ENCODE results near the gene FHL1.

Gene FHL1

GRCh38 chrX:136220951-136221350, 73.6 kb downstream of the FHL1 start:
- H3K4me2 ChIP-seq (ENCODE audit: insufficient read depth, low read length): no peak overlapping the region
- no peak overlapping the region for H2AFZ ChIP-seq (ENCODE audit: low read depth, low read length)
- H3K36me3 ChIP-seq (ENCODE audit: insufficient read depth, low read length): peaks cover 59% of the 10 kb centered on the region
- H3K4me3 ChIP-seq (ENCODE audit: low read depth in 1 of 2, low read length in 2 of 2): no peak overlapping the region
- H3K27me3 ChIP-seq (ENCODE audit: insufficient read depth, low read length, poor library complexity): no peaks in the 10 kb centered on the region
- no peaks in the 10 kb centered on the region for H3K4me1 ChIP-seq (ENCODE audit: insufficient read depth, low read length)
- ATAC-seq (ENCODE audit: insufficient read depth, low read depth): no peak
- no peak for DNase-seq
- TF ChIP-seq CTCF (IDR thresholded peaks at IDR 0.05; ENCODE audit: borderline replicate concordance, extremely low read depth, low read length, poor library complexity, severe bottlenecking) (no peak), EZH2 (IDR thresholded peaks at IDR 0.05; ENCODE audit: borderline replicate concordance, low read depth, low read length, severe bottlenecking) (no peak)
- H3K79me2 ChIP-seq (ENCODE audit: insufficient read depth, low read length): no peaks in the 10 kb centered on the region
- H4K20me1 ChIP-seq (ENCODE audit: insufficient read depth, low read length): no peaks in the 10 kb centered on the region
- H3K9me3 ChIP-seq (ENCODE audit: insufficient read depth, low read length, severe bottlenecking): no peaks in the 10 kb centered on the region
- H3K9ac ChIP-seq (ENCODE audit: low read depth, low read length): no peak overlapping the region
- no peak overlapping the region for H3K27ac ChIP-seq (ENCODE audit: low read length)

- no peaks in the 10 kb centered on the region for H3K27me3 ChIP-seq (ENCODE audit: insufficient read depth, low read length, poor library complexity)
- H3K27ac ChIP-seq (ENCODE audit: low read length): no peak overlapping the region
- H2AFZ ChIP-seq (ENCODE audit: low read depth, low read length): no peak overlapping the region
- DNase-seq: no peak
- H3K4me3 ChIP-seq (ENCODE audit: low read depth in 1 of 2, low read length in 2 of 2): no peak overlapping the region
- H4K20me1 ChIP-seq (ENCODE audit: insufficient read depth, low read length): no peaks in the 10 kb centered on the region
- no peaks in the 10 kb centered on the region for H3K79me2 ChIP-seq (ENCODE audit: insufficient read depth, low read length)
- no peak overlapping the region for H3K9ac ChIP-seq (ENCODE audit: low read depth, low read length)
- peaks cover 60% of the 10 kb centered on the region for H3K36me3 ChIP-seq (ENCODE audit: insufficient read depth, low read length)
- H3K4me1 ChIP-seq (ENCODE audit: insufficient read depth, low read length): no peaks in the 10 kb centered on the region
- no peak overlapping the region for H3K4me2 ChIP-seq (ENCODE audit: insufficient read depth, low read length)
- no peak for TF ChIP-seq EZH2 (IDR thresholded peaks at IDR 0.05; ENCODE audit: borderline replicate concordance, low read depth, low read length, severe bottlenecking)
- TF ChIP-seq CTCF (IDR thresholded peaks at IDR 0.05; ENCODE audit: borderline replicate concordance, extremely low read depth, low read length, poor library complexity, severe bottlenecking): no peak
- no peaks in the 10 kb centered on the region for H3K9me3 ChIP-seq (ENCODE audit: insufficient read depth, low read length, severe bottlenecking)
- ATAC-seq (ENCODE audit: insufficient read depth, low read depth): no peak
Measured at GRCh38 chrX:136221851-136222513, 74.6 kb downstream of the FHL1 start.

- peaks cover 59% of the 10 kb centered on the region for H3K36me3 ChIP-seq (ENCODE audit: insufficient read depth, low read length)
- no peak for ATAC-seq (ENCODE audit: insufficient read depth, low read depth)
- no peak for DNase-seq
Measured at GRCh38 chrX:136227074-136227473, 79.7 kb downstream of the FHL1 start.

More at GRCh38 chrX:136227074-136227473, 79.7 kb downstream of the FHL1 start:
- Histone ChIP-seq H3K79me2 (ENCODE audit: insufficient read depth, low read length) (no peaks in the 10 kb centered on the region), H3K9ac (ENCODE audit: low read depth, low read length) (no peak overlapping the region), H3K4me2 (ENCODE audit: insufficient read depth, low read length) (no peak overlapping the region), H3K4me1 (ENCODE audit: insufficient read depth, low read length) (no peaks in the 10 kb centered on the region), H2AFZ (ENCODE audit: low read depth, low read length) (no peak overlapping the region), H4K20me1 (ENCODE audit: insufficient read depth, low read length) (no peaks in the 10 kb centered on the region), H3K9me3 (ENCODE audit: insufficient read depth, low read length, severe bottlenecking) (no peaks in the 10 kb centered on the region), H3K27ac (ENCODE audit: low read length) (no peak overlapping the region), H3K4me3 (ENCODE audit: low read depth in 1 of 2, low read length in 2 of 2) (no peak overlapping the region), H3K27me3 (ENCODE audit: insufficient read depth, low read length, poor library complexity) (no peaks in the 10 kb centered on the region)
- no peak for TF ChIP-seq CTCF (IDR thresholded peaks at IDR 0.05; ENCODE audit: borderline replicate concordance, extremely low read depth, low read length, poor library complexity, severe bottlenecking)
- no peak for TF ChIP-seq EZH2 (IDR thresholded peaks at IDR 0.05; ENCODE audit: borderline replicate concordance, low read depth, low read length, severe bottlenecking)
